GM18505 (cell line): ENCODE data around the gene CLECL1.

ENCODE experiments used
- ATAC-seq: cut with Tn5 transposase; IDR thresholded peaks from one replicate; pipeline ENCODE4 v1.9.1; 2021; ENCODE audit not compliant: unreplicated experiment
- POLR2A ChIP-seq: IDR thresholded peaks from 4 replicates; pipeline ENCODE4 v1.6.1; 2011; ENCODE audit warnings: borderline replicate concordance; ENCODE audit not compliant: insufficient read depth, insufficient read length; ENCODE audit errors: extremely low read depth

Gene CLECL1

DNA sequence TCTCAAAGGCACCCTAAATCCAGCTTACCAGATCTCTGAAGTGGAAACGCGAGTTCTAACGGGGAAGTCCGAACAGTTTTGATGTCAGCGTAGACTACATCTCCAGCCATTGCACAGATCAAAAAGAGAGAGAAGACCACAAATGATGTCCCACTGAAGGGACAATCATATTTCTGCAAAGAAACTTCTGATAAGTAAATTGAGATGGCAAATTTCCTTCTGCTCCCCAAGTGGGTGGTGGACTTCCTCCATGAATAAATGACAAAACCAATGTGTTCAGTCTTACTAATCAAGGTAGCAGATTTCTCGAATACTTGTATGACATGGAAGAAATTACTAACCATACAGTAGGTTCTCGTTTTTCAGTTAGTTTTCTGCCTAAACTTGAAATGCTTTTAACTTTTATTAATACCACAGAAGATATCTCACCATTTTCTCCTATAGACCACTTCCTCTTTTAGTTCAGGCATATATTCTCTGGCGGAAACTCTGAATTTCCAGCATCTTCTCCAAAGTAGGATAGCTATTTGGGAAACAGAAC lies at the start of gene CLECL1:
Gene CLECL1 (minus strand): TSS at position 177 of the 541 bp plus-strand sequence.
- ATAC-seq, result no peak
- peak; percentile 54 for TF ChIP-seq POLR2A

DNA sequence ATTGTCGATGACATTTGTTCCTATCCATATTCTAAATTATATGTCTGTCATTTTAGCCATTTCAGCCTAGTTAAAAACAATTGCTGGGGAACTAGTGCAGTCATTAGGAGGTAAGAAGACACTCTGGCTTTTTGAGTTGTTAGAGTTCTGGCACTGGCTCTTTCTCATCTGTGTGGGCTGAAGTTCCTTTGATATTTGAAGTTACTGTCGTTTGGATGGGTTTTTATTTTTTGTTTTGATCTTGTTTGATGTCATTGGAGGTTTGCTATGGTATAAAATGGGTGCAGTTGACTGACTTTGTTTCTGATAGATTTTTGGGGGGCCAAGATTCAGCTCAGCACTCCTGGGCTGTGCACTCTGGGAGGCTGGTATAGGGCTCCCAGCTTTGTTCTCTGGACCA lies 48.5 kb upstream of the CLECL1 start:
- ATAC-seq, result no peak
- no peak for TF ChIP-seq POLR2A

DNA sequence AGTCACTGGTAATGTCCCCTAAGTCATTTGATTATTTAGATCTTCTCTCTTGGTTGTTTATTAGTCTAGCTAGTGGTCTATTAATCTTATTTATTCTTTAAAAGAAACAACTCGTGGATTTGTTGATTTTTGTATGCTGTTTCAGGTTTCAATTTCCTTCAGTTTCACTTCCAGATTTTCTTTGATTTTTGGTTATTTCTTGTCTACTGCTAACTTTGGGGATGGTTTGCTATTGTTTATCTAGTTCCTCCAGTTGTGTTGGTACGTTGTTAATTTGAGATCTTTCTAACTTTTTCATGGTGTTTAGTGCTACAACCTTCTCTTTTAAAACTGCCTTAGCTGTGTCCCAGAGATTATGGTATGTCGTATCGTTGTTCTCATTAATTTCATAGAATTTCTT lies 46.3 kb upstream of the CLECL1 start:
- ATAC-seq, result no peak

DNA sequence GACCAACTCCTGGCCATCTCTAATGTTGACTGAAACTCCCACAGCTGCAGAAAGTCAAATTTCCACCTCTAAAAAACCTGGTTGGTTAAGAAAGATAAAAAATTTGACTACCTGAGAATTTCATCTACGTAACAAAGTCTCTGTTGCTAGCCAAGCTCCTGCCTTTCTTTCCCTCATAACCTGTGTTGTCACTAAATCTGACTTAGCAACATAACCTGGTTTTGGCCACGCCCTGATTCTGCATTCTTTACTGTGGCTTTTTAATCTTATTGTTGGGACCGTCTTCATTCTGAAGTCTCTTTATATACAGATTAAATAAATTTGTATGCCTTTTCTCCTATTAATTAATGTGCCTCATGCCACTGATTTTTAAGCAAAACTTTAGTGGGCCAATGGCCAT lies 43.9 kb upstream of the CLECL1 start:
- ATAC-seq, result no peak
- TF ChIP-seq POLR2A, result no peak

More for the DNA sequence above, 46.3 kb upstream of the CLECL1 start:
- no peak for TF ChIP-seq POLR2A

DNA sequence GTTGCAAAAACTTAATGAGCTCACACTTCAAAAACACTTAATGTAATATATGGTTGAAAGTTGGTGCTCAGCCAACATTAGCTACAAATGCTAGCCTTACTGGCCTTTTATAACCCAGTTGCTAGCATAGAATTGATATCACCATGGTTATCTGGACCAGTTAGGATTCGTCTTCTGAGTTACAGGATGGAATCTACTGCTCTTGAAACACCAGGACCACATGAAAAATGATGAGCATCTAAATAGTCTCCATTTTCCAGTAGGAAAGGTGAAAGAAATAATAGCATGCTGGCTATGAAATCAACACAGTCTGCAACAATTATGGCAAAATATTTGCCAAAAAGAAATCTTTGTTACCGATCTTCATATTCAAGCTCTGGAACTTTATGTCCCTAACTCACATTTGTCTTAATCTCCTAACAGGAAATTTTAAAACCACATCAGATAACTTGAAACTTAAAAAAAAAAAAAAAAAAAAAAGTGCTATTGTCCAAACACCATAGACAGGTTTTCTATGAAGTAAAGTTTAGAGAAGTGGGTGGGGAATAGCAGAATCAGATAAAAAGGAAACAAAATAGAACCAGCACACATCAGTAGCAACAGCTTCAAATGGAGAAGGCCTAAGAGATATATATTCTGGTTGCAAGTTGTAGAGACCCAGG lies 40.5 kb upstream of the CLECL1 start:
- no peak for TF ChIP-seq POLR2A
- no peak for ATAC-seq

DNA sequence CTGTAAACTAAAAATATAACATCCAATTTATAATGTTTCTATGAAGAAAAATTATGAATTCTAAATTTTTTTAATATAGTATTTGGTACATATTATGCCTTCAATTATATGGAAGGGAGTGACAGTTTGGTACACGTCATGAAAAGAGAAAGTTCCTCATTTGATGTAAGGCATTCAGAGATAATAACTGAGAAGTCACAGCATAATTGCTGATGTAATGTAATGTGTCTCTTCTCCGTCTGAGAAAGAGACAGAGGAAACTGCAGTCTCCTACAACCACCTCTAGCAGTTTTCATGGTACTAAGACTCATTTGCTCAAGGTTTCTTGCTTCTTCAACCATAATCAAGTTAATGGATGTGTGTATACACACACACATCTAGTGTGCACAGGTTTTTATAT lies 30.1 kb upstream of the CLECL1 start:
- ATAC-seq, result no peak
- no peak for TF ChIP-seq POLR2A

DNA sequence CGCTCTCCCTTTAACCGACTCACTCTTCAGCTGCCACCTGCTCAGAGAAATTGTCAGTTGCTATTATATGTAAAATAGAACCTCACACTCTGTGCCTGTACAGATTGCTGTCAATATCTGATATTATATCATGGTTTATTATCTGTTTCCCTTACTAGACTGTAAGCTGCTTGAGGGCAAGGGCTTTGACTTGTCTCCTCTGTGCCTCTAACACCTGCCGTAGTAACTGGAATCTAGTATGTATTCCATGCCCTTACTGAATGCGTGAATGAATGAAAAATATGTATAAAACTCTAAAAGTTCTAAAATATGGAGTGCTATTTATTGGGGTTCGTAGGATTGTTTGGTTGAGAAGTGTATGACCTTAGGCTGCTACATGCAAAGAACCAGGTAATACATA lies 29.5 kb upstream of the CLECL1 start:
- ATAC-seq, result no peak
- TF ChIP-seq POLR2A, result no peak

DNA sequence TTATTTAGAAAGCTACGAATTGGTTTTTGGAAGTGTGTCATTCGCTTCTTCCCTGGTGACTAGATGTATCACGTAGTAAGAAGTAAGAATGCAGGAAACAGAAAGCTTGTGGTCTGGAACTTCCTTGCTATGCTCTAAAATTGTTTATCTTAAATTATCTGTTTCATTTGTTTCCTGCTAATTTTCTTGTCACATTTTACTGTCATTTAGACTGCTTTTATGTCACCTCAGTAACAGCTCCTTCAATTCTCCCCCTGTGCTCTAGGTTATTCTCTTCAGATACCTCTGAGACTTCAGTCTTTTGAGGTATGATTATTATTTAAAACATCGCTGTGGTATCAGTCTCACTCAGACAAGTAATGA lies 28.5 kb upstream of the CLECL1 start:
- ATAC-seq, result no peak

DNA sequence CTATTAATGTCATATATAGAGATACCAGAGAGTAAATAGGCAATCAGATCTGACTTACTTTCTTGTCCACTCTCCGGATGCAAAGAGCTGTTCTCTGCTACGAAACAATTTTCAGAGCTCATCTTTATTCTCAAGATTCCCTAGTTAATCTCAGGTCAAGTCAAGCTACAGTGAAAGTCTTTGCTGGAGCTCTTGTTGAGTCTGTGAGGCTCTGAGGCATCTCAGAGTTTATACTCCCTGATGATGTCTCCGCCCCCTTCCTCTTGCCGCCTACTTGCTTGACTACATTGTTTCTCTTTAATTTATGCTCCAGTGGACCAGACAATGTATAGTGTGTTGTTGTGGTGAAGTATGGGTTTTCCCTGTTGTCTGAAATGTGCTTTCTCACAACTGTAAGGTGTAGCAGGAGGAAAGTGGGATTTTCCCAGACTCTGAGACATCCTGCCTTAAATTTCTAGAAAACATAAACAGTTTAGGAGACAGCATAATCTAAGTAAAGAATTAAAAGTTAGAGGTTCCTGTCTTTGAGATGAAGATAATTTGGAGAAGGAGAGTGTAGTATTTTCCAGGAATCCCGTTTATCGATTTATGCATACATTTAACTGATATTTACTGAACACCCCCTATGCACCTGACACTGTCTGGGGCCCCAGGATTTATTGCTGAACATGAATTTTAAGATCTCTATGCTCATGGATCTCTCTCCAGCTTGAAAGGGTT lies 28.0 kb upstream of the CLECL1 start, which contains the start of gene CD69:
Gene CD69 (minus strand): TSS at position 203 of the 720 bp plus-strand sequence. CDS start 81 bp downstream, at position 122.
- ATAC-seq, result peak; percentile 44
- TF ChIP-seq POLR2A, result peak; percentile 98

More for the DNA sequence above, 28.5 kb upstream of the CLECL1 start:
- no peak for TF ChIP-seq POLR2A

DNA sequence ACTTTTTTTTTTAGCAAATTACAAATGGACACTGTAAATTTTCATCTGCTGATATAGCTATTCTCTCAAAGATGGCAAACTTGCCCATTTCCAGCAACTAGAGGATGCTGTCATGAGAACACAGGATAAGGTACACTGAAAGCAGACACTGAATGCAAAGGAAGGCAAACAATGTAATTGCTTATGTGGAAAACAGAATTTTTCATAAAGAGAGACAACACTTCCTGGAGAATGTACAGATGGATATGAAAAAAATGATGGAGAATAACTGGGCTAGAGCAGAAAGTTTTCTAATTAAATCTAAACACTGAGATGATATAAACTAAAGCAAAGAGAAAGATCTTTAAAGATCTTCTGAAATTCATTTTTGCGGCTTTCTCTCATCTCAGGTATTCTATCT lies 27.2 kb upstream of the CLECL1 start:
- TF ChIP-seq POLR2A, result no peak

DNA sequence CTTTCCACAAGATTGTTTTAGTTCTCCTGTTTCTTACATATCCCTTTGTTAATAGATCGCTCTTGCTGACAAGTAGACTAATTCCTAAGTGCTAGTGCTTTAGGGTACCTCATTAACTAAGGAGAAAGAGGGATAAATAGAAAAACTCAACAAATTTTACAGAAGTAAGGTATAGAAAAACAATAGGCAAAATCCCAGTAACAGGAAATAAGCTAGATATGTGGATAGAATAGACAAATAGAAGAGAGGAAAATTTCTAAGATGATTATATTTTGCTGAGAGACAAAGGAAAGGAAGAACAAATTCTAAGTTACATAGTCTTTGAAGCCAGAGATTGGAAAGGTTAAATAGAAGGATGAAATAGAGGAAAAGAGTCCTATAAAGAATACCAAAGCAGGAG lies 26.8 kb upstream of the CLECL1 start:
- no peak for ATAC-seq
- no peak for TF ChIP-seq POLR2A

More for the DNA sequence above, 27.2 kb upstream of the CLECL1 start:
- ATAC-seq, result no peak

DNA sequence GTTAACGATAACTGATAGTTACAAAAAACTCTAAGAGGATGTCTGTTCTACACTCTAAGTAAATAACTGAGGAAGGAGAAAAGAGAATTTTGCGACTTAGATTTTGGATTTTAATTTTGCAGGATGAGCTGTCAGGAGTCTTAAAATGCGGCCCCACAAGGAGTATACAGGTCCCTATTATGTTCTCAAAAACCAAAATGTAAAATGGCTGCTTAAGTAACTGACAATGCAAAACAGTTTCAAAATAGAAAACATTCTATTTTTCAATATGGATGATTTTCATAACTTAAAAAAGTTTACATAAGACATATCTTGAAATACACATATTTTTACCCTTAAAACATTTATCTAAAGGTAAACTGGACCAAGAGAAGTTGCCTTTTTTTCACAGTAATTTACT lies 25.2 kb upstream of the CLECL1 start:
- ATAC-seq, result no peak
- TF ChIP-seq POLR2A, result no peak

DNA sequence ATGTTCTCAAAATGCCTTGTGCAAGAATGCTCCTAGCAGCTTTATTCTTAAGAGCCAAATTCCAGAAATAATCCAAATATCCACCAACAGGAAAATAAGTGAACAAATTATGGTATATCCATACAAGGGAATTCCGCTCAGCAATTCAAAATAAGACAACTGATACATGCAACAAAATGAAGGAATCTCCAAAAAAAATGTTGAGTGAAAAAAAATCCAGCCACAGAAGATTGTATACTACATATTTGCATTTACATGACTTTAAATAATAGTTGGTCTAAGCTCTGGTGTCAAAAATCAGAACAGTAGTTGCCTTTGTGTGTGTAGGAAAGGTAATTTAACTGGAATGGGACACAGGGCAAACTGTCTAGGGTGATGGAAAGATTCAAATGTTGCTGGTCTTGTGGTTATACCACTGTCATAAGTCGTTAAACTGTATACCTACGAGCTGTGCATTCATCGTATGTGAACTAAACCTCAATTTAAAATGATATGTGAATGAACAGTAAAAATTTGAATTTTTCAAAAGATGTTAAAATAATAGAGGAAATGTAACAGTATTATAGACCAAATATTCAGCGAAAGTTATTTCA lies 24.6 kb upstream of the CLECL1 start:
- ATAC-seq, result no peak

More for the DNA sequence above, 24.6 kb upstream of the CLECL1 start:
- TF ChIP-seq POLR2A, result peak; percentile 32
